Colonic mucosa (tissue), 4 donors: ENCODE measurements around the gene GDF7. TPM values are rescaled to one million over a fixed set of nuclear protein-coding genes. Genes with fewer than 3 reads are reported as not detected.

Source experiments
- DNase-seq: peaks from one replicate; pipeline ENCODE4 v3.0.0-alpha.2; 2020
- H3K27ac ChIP-seq: fragments of 200-600 bp; one replicate; pipeline ENCODE4 v1.8.0; 2021
- H3K27me3 ChIP-seq: fragments of 200-600 bp; one replicate; pipeline ENCODE4 v1.8.0; 2021
- H3K36me3 ChIP-seq: fragments of 200-600 bp; one replicate; pipeline ENCODE4 v1.8.0; 2021
- H3K4me1 ChIP-seq: fragments of 200-600 bp; one replicate; pipeline ENCODE4 v1.8.0; 2021; ENCODE audit warnings: mild to moderate bottlenecking
- H3K4me3 ChIP-seq: fragments of 200-600 bp; one replicate; pipeline ENCODE4 v1.8.0; 2021
- H3K9ac ChIP-seq, 2 donors: one replicate each; pipeline ENCODE4 v1.7.0; 2013; ENCODE audit warnings: control low read depth in 2 of 2, low read depth in 2 of 2, low read length in 2 of 2
- H3K9me3 ChIP-seq: fragments of 200-600 bp; one replicate; pipeline ENCODE4 v1.8.0; 2021
- intact Hi-C: fragments of 100-400 bp; cut with DNase I; formaldehyde crosslinking; loops from one replicate; pipeline ENCODE4 v1.14.1; 2022
- total RNA-seq, 2 donors: library from RNA; stranded (reverse); fragmentation: NEBNext Ultra II Directional in 1 of 2; extraction: Animal tissue kit (Norgen Biotek cat#: 25700) in 1 of 2; gene quantifications; one replicate each; pipeline ENCODE4 v1.2.1, GENCODE V29; 2021
- TF ChIP-seq, protein P1 (sequence below): fragments of 200-600 bp; IDR thresholded peaks from one replicate; pipeline ENCODE4 v1.8.0; 2022; ENCODE audit warnings: antibody characterized with exemption, mild to moderate bottlenecking
- donor health status: healthy.
- donor health status: DM: no; HTN: no; CAD: no.
- donor health status: DM: no; HTN: no; CAD: no.

The GDF7 gene
- total RNA-seq, 2 donors from 2014 or later, result 0.05 to 0.11 TPM

DNA sequence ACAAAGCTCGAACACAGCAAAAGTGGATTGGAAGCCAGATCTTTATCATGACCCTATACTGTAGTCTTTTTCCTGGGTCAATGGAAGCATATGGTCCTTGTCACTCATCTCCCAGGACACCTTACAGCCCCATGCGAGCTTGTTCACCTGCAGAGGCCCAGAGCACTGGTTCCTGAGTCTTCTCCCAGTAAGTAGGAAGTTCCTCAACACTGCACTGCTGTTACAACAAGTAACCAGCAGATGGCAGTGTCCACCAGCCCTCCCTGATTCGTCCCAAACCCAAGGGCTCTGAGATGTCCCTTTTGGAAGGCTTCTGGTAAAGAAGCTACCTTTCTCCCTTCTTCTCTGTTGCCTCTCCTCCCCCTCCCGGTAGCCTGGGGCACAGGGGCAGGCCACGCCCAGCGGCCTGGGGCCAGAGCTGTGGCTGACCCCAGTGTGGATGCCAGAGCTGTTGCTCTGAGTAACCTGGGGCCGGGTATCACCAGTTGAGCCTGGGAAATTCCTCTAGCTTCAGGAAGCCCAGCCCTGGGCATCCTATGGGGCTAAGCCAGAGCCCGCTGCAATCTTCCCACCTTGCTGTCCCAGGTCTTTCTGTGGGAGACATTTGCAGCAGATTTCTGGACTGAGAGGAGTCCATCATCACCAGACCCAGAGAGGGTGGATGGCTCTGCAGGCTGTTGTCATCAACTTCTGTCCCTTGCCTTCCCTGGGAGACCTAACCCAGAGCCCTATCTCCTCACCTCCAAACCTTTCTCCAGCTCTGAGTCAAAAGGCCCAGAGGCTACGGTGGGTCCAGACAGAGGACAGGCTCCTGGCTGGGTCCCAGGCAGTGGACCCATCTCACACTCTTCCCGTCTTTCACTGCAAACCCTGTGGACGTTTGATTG is 5.3 kb upstream of the GDF7 start:
- H3K4me1 ChIP-seq, result peaks cover 10% of the 10 kb centered on the region

DNA sequence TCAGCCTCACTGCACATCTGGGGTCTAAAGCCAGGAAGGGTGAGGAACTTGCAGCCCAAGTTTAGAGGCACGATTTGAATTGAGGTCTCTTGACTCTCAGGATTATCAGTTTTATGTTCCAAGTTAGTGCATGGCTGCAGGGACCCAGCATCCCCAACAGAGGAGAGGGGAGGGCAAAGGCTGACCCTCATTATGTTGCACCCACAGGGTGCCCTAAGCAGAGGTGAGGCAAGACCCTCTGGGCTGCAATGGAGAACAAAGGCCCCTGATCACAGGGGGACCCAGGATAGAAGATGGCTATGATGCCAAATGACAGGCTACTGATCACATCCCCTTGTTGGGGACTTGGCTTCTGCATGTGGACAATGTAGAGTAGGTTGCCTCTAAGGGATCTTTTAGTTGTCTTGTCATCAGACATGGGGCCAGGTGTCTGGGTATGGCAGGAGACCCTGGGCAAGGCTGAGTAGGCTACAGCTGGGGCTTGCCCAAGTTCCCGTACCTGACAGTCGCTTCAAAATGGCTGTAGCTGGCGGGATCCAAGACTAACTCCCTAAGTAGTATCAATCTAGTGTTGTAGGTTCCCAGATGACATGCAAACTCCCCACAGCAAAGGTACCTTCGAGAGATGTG is 4.5 kb upstream of the GDF7 start:
- no peak for DNase-seq
- no peaks in the 10 kb centered on the region for H3K9me3 ChIP-seq
- H3K4me3 ChIP-seq, result no peak overlapping the region
- TF ChIP-seq, protein P1, sequence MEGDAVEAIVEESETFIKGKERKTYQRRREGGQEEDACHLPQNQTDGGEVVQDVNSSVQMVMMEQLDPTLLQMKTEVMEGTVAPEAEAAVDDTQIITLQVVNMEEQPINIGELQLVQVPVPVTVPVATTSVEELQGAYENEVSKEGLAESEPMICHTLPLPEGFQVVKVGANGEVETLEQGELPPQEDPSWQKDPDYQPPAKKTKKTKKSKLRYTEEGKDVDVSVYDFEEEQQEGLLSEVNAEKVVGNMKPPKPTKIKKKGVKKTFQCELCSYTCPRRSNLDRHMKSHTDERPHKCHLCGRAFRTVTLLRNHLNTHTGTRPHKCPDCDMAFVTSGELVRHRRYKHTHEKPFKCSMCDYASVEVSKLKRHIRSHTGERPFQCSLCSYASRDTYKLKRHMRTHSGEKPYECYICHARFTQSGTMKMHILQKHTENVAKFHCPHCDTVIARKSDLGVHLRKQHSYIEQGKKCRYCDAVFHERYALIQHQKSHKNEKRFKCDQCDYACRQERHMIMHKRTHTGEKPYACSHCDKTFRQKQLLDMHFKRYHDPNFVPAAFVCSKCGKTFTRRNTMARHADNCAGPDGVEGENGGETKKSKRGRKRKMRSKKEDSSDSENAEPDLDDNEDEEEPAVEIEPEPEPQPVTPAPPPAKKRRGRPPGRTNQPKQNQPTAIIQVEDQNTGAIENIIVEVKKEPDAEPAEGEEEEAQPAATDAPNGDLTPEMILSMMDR, result no peak
- peaks cover 52% of the 10 kb centered on the region for H3K27me3 ChIP-seq
- intact Hi-C loops, result loop anchor here (2.0 kb wide), 1 partner anchor 302 kb away; no protein-coding TSS in a partner anchor
- H3K27ac ChIP-seq, result no peak overlapping the region
- H3K36me3 ChIP-seq, result no peaks in the 10 kb centered on the region
- H3K9ac ChIP-seq, result no peak overlapping the region
- H3K4me1 ChIP-seq, result peaks cover 10% of the 10 kb centered on the region

More for the DNA sequence above, 5.3 kb upstream of the GDF7 start:
- H3K9me3 ChIP-seq, result no peaks in the 10 kb centered on the region
- no peak overlapping the region for H3K9ac ChIP-seq
- DNase-seq, result peak; percentile 73
- H3K4me3 ChIP-seq, result no peak overlapping the region
- peaks cover 46% of the 10 kb centered on the region for H3K27me3 ChIP-seq
- no peak overlapping the region for H3K27ac ChIP-seq
- TF ChIP-seq, protein P1, result peak; percentile 96
- intact Hi-C loops, result loop anchor here (2.0 kb wide), 1 partner anchor 303 kb away; no protein-coding TSS in a partner anchor
- H3K36me3 ChIP-seq, result no peaks in the 10 kb centered on the region

DNA sequence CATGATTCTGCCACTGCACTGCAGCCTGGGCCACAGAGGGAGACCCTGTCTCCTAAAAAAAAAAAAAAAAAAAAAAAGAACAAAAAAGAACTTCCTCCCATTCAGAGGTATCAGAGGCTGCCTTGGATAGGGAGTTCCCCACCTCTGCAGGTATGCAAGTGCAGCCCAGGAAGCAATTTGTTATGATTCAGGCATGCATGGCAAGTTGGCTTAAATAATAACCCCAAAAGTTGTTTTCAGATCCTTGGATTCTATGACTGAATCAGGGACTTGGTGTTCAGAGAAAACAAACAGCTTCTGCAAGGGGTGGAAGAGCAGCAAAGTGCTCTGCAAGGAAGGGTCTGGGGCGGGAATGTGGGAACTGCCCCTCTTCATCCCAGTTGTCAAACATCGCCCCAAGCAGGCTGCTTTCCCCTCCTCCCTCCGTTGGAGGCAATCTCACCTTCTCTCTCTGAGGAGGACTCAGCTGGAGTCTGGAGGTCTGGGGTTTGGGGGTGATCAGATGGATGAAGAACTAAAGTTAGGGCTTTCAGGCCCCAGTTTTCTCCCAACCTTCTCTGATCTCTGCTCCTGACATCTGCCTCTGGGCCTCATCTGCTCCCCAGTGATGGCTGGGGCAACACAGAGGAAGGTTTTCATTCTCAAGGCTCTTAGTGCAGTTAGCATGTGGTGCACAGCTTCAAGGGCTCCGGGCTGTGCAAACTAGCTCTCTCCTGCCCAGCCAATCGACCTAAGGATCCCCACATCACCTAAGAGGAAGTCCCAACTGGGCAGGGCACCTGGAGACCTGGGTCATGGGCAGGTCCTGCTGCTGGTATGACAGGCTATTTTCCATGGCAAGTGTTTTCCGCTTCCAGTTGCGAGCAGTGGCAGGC is 3.5 kb upstream of the GDF7 start:
- TF ChIP-seq, protein P1, result no peak
- Histone ChIP-seq H3K4me3 (no peak overlapping the region), H3K27me3 (peaks cover 62% of the 10 kb centered on the region), H3K4me1 (peaks cover 10% of the 10 kb centered on the region), H3K9ac (no peak overlapping the region), H3K36me3 (no peaks in the 10 kb centered on the region), H3K9me3 (no peaks in the 10 kb centered on the region), H3K27ac (no peak overlapping the region)
- no peak for DNase-seq
- intact Hi-C loops, result loop anchor here (2.0 kb wide), 1 partner anchor 301 kb away; no protein-coding TSS in a partner anchor

DNA sequence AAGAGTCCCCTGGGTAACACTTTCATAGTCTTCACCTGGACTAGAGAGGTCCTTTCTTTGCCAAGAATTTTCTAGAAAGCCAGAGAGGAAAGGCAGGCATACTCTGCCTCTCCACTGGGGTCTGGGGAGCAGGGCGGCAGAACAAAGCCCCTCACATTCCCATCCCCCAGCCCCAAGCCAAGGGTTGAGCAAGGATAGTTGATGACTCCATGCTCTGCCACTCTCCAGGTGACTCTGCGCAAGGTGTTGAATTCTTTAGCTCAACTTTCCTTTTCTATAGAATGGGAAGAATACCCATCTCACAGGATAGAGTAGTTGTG is 2.9 kb upstream of the GDF7 start:
- intact Hi-C loops, result no loop called here
- TF ChIP-seq, protein P1, result no peak
- Histone ChIP-seq H3K27ac (no peak overlapping the region), H3K36me3 (no peaks in the 10 kb centered on the region), H3K27me3 (peaks cover 68% of the 10 kb centered on the region), H3K9ac (no peak overlapping the region), H3K4me3 (no peak overlapping the region), H3K4me1 (peaks cover 10% of the 10 kb centered on the region), H3K9me3 (no peaks in the 10 kb centered on the region)
- no peak for DNase-seq
